Cardiac muscle cell (in vitro differentiated cells and primary cell): ENCODE data around the gene PSORS1C2. TPM values are rescaled to one million over a fixed set of nuclear protein-coding genes. Genes with fewer than 3 reads are reported as not detected.
"Not testable (repeated sequence)": the region's sequence is repeated elsewhere in the genome, so short reads cannot be mapped to it uniquely, and the experiment has no call there.

Experiments used
- DNase-seq, 2 donors: peaks; one replicate each; pipeline versions ENCODE4 v3.0.0 to v3.0.0-alpha.2; 2010 to 2017; ENCODE audit warnings: low read depth in 1 of 2, low spot score in 1 of 2
- H3K27ac ChIP-seq: fragments of 200-600 bp; sonication (generic); 2 replicates; pipeline ENCODE4 v1.5.1; 2016
- H3K27me3 ChIP-seq: fragments of 200-600 bp; sonication (generic); 2 replicates; pipeline ENCODE4 v1.6.0; 2016; ENCODE audit warnings: control low read depth
- H3K36me3 ChIP-seq: fragments of 200-600 bp; sonication (generic); 2 replicates; pipeline ENCODE4 v1.5.1; 2016; ENCODE audit warnings: control low read depth
- H3K4me1 ChIP-seq: fragments of 200-600 bp; sonication (generic); 2 replicates; pipeline ENCODE4 v1.8.1; 2017; ENCODE audit warnings: low read depth, mild to moderate bottlenecking, mixed run types
- H3K4me3 ChIP-seq: fragments of 200-600 bp; sonication (generic); 2 replicates; pipeline ENCODE4 v1.5.1; 2016; ENCODE audit warnings: mild to moderate bottlenecking
- H3K9me3 ChIP-seq: fragments of 200-600 bp; sonication (generic); 2 replicates; pipeline ENCODE4 v1.5.1; 2017; ENCODE audit warnings: low read depth, mild to moderate bottlenecking, control low read depth
- polyA plus RNA-seq: library from polyadenylated mRNA; unstranded; fragments of >200 nt; fragmentation: Nextera tagmentation; extraction: Ambion mirVana; gene quantifications from 2 replicates; pipeline ENCODE4 v1.2.1, GENCODE V29; 2016
- total RNA-seq: library from RNA; depleted of rRNA; stranded (reverse); fragments of >200 nt; gene quantifications from 2 replicates; pipeline ENCODE4 v1.2.3, GENCODE V29; 2016
- TF ChIP-seq, protein P1 (sequence below): IDR thresholded peaks from 2 replicates; pipeline ENCODE4 v1.5.1; 2012; ENCODE audit warnings: low read depth, mild to moderate bottlenecking, low read length

Gene PSORS1C2
- total and polyA plus RNA-seq, 2 experiments from 2014 or later, result not detected

- DNase-seq, result no peak
- H3K36me3 ChIP-seq, result no peaks in the 10 kb centered on the region
- H3K4me3 ChIP-seq, result no peak overlapping the region
- no peak overlapping the region for H3K27ac ChIP-seq
- no peaks in the 10 kb centered on the region for H3K4me1 ChIP-seq
- H3K27me3 ChIP-seq, result peaks cover 15% of the 10 kb centered on the region
- no peaks in the 10 kb centered on the region for H3K9me3 ChIP-seq
- TF ChIP-seq, protein P1, sequence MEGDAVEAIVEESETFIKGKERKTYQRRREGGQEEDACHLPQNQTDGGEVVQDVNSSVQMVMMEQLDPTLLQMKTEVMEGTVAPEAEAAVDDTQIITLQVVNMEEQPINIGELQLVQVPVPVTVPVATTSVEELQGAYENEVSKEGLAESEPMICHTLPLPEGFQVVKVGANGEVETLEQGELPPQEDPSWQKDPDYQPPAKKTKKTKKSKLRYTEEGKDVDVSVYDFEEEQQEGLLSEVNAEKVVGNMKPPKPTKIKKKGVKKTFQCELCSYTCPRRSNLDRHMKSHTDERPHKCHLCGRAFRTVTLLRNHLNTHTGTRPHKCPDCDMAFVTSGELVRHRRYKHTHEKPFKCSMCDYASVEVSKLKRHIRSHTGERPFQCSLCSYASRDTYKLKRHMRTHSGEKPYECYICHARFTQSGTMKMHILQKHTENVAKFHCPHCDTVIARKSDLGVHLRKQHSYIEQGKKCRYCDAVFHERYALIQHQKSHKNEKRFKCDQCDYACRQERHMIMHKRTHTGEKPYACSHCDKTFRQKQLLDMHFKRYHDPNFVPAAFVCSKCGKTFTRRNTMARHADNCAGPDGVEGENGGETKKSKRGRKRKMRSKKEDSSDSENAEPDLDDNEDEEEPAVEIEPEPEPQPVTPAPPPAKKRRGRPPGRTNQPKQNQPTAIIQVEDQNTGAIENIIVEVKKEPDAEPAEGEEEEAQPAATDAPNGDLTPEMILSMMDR, result no peak
These were observed 30.4 kb upstream of the PSORS1C2 start for GRCh38 chr6:31169123-31169857.

GRCh38 chr6:31168606-31169005 lies 29.7 kb upstream of the PSORS1C2 start:
- no peak for DNase-seq
- Histone ChIP-seq H3K9me3 (no peaks in the 10 kb centered on the region), H3K4me1 (no peaks in the 10 kb centered on the region), H3K27me3 (peaks cover 15% of the 10 kb centered on the region), H3K36me3 (no peaks in the 10 kb centered on the region), H3K27ac (no peak overlapping the region), H3K4me3 (no peak overlapping the region)
- TF ChIP-seq, protein P1, result no peak

GRCh38 chr6:31165986-31166385 lies 27.1 kb upstream of the PSORS1C2 start:
- H3K9me3 ChIP-seq, result no peaks in the 10 kb centered on the region
- TF ChIP-seq, protein P1, result no peak
- no peaks in the 10 kb centered on the region for H3K4me1 ChIP-seq
- no peak overlapping the region for H3K27ac ChIP-seq
- H3K4me3 ChIP-seq, result no peak overlapping the region
- DNase-seq, result no peak
- H3K36me3 ChIP-seq, result no peaks in the 10 kb centered on the region
- H3K27me3 ChIP-seq, result peaks cover 15% of the 10 kb centered on the region

GRCh38 chr6:31165064-31165832 lies 26.4 kb upstream of the PSORS1C2 start:
- DNase-seq, H3K4me3 ChIP-seq, H3K27ac ChIP-seq, H3K4me1 ChIP-seq, H3K9me3 ChIP-seq, H3K36me3 ChIP-seq: not testable (repeated sequence)
- peaks cover 12% of the 10 kb centered on the region for H3K27me3 ChIP-seq

DNA sequence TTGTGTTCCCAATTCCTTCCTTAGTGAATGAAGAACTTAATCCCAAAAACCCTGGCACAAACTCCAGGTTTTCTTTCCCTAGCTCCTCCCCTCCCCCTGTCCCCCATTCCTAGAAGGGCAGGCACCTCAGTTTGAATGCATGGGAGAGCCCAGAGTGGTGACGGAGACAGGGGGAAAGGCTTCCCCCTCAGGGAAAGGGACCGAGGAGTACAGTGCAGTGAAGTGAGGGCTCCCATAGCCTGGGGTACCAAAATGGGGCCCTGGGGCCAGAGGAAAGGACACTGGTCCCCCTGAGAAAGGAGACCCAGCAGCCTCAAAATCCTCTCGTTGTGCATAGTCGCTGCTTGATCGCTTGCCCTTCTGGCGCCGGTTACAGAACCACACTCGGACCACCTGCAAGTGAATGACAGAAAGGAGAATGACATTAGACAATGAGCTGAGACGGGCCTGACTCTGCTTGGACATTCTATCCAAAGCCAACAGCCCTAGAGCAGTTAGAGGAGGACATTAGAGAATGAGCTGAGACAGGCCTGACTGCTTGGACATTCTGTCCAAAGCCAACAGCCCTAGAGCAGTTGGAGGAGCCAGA lies 25.7 kb upstream of the PSORS1C2 start:
- not testable (repeated sequence) for DNase-seq, H3K27me3 ChIP-seq, H3K4me1 ChIP-seq, H3K36me3 ChIP-seq, H3K27ac ChIP-seq, H3K9me3 ChIP-seq, H3K4me3 ChIP-seq

DNA sequence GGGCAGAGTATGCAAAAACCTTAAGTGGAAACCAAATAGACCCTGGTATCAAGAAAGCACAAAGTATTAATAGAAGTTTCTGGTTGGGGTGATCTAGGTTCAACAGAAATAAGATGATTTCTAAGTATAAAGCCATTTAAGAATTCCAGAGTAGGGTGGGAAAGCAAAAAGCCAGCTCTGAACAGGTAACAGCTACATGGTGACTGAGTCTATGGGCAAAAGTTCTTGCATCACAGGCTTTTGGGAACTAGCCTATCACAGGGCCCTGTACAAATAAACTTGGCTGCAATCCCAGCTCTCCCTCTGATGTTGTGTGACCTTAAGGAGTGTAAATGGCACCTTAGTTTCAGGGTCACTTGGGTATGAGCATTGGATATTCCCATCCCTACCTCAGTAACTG lies 25.1 kb upstream of the PSORS1C2 start:
- no peak overlapping the region for H3K4me3 ChIP-seq
- no peaks in the 10 kb centered on the region for H3K4me1 ChIP-seq
- DNase-seq, result peak in 1 of 2 donors; percentile 18
- H3K9me3 ChIP-seq, result no peaks in the 10 kb centered on the region
- TF ChIP-seq, protein P1, result no peak
- peaks cover under 1% of the 10 kb centered on the region for H3K27me3 ChIP-seq
- H3K36me3 ChIP-seq, result no peaks in the 10 kb centered on the region
- no peak overlapping the region for H3K27ac ChIP-seq
